Measurements from ENCODE around the gene GABPA. TPM values are rescaled to one million over a fixed set of nuclear protein-coding genes. Genes with fewer than 3 reads are reported as not detected.
"Not testable (repeated sequence)": the region's sequence is repeated elsewhere in the genome, so short reads cannot be mapped to it uniquely, and the experiment has no call there.

The GABPA gene
- total RNA-seq, 2 experiments from 2014 or later: 23.5 to 23.6 TPM

DNA sequence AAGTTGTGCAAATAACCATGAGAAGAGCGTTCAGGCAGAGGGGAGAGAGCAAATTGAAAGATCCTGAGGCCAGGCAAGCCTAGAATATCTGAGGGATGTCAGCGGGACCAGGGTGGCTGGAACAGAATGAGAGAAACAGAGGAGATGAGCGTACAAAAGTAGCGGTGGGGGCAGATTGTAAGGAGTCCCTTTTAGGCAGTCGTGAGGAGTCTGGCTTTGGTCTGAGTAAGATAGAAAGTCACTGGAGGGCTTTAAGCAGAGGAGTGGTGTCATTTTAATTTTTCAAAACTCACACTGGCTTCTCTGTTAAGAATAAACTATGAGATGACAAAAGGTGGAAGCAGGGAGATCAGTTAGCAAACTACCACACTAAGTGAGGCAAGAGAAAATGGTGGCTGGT is 24.2 kb upstream of the GABPA start:
- ATAC-seq (ENCODE audit: poor library complexity): no peak
- H3K4me3 Mint-ChIP-seq: no peak overlapping the region
- CTCF ChIA-PET: interaction anchor here (2.9 kb wide), 1 partner anchor 102 kb away, joined by 9 read pairs; no protein-coding TSS in a partner anchor
- H3K36me3 Mint-ChIP-seq (ENCODE audit: low read depth): no peaks in the 10 kb centered on the region
- no peaks in the 10 kb centered on the region for H3K4me1 Mint-ChIP-seq (ENCODE audit: low read depth)
- H3K36me3 ChIP-seq (ENCODE audit: insufficient read depth, low read length): no peaks in the 10 kb centered on the region
- H3K4me3 ChIP-seq (ENCODE audit: low read length): no peak overlapping the region
- H3K9me3 ChIP-seq (ENCODE audit: control insufficient read depth in 1 of 2, insufficient read depth in 1 of 2, low read length in 2 of 2): no peaks in the 10 kb centered on the region
- DNase-seq: no peak
- TF ChIP-seq, protein P1, sequence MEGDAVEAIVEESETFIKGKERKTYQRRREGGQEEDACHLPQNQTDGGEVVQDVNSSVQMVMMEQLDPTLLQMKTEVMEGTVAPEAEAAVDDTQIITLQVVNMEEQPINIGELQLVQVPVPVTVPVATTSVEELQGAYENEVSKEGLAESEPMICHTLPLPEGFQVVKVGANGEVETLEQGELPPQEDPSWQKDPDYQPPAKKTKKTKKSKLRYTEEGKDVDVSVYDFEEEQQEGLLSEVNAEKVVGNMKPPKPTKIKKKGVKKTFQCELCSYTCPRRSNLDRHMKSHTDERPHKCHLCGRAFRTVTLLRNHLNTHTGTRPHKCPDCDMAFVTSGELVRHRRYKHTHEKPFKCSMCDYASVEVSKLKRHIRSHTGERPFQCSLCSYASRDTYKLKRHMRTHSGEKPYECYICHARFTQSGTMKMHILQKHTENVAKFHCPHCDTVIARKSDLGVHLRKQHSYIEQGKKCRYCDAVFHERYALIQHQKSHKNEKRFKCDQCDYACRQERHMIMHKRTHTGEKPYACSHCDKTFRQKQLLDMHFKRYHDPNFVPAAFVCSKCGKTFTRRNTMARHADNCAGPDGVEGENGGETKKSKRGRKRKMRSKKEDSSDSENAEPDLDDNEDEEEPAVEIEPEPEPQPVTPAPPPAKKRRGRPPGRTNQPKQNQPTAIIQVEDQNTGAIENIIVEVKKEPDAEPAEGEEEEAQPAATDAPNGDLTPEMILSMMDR (IDR thresholded peaks at IDR 0.05): no peak
- H3K27ac Mint-ChIP-seq: no peak overlapping the region
- H3K9me3 Mint-ChIP-seq: no peaks in the 10 kb centered on the region
- POLR2A ChIA-PET: no interaction called here
- intact Hi-C loops (cut with DNase I, micrococcal nuclease): loop anchor here in 1 of 2 experiments (5.0 kb wide), 1 partner anchor 288 kb away; no protein-coding TSS in a partner anchor
- H3K27ac ChIP-seq (ENCODE audit: low read depth in 1 of 2, low read length in 2 of 2): no peak overlapping the region
- H3K4me1 ChIP-seq (ENCODE audit: insufficient read depth, low read length): no peaks in the 10 kb centered on the region
- H3K27me3 ChIP-seq (ENCODE audit: control insufficient read depth in 1 of 2, insufficient read depth in 2 of 2, low read length in 2 of 2): no peaks in the 10 kb centered on the region
- H3K27me3 Mint-ChIP-seq: no peaks in the 10 kb centered on the region

DNA sequence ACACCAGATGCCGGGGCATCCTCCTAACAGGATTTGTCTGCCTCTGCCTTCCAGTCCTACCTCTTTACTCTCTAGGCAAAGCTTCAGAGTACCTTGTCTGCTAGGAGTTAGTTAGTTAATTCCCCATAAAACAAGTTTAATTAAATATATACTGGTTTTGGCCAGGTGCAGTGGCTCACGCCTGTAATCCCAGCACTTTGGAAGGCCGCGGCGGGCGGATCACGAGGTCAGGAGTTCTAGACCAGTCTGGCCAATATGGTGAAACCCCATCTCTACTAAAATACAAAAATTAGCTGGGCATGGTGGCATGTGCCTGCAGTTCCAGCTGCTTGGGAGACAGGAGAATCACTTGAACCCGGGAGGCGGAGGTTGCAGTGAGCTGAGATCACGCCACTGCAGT is 20.7 kb upstream of the GABPA start:
- H3K27ac Mint-ChIP-seq; H3K4me1 ChIP-seq (ENCODE audit: insufficient read depth, low read length); H3K27me3 ChIP-seq (ENCODE audit: control insufficient read depth in 1 of 2, insufficient read depth in 2 of 2, low read length in 2 of 2); H3K36me3 ChIP-seq (ENCODE audit: insufficient read depth, low read length); H3K36me3 Mint-ChIP-seq (ENCODE audit: low read depth); DNase-seq; H3K4me3 Mint-ChIP-seq; H3K4me1 Mint-ChIP-seq (ENCODE audit: low read depth); H3K9me3 ChIP-seq (ENCODE audit: control insufficient read depth in 1 of 2, insufficient read depth in 1 of 2, low read length in 2 of 2); H3K27ac ChIP-seq (ENCODE audit: low read depth in 1 of 2, low read length in 2 of 2); H3K9me3 Mint-ChIP-seq; H3K27me3 Mint-ChIP-seq; POLR2A ChIA-PET; H3K4me3 ChIP-seq (ENCODE audit: low read length); CTCF ChIA-PET; ATAC-seq (ENCODE audit: poor library complexity): not testable (repeated sequence)
- intact Hi-C loops (cut with DNase I, micrococcal nuclease): loop anchor here in 1 of 2 experiments (5.0 kb wide), 1 partner anchor 292 kb away; no protein-coding TSS in a partner anchor

DNA sequence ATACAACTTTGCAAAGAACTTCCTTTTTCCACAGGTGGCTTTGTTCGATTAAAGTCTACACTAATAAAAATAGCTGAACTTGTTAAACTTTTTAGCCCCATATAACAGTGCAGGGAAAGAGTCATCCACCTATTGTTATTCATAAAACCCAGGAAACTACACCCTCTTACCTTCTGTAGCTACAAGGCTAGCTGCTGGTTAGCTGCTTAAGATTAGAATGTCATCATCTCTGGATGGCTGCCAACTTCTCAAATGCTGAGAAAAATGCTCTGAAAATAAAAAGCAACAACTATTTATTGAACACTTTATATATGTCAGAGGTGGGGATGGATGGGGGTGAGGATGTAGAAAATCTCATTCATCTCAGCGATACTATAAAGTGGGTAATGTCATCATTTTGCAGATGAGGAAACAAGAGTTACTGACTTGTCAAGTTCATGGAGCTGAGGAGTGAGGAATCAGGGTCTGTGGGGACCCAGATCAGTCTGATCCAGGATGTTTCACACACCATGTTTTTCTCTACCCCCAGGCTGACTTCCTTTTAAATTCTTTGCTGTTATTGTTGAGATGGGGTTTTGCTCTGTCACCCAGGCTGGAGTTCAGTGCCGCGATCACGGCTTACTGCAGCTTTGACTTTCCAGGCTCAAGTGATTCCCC is 17.2 kb upstream of the GABPA start:
- ATAC-seq (ENCODE audit: poor library complexity) (no peak), DNase-seq (no peak)
- Histone ChIP-seq H3K4me3 (ENCODE audit: low read length) (no peak overlapping the region), H3K27ac (ENCODE audit: low read depth in 1 of 2, low read length in 2 of 2) (no peak overlapping the region), H3K36me3 (ENCODE audit: insufficient read depth, low read length) (peaks cover 10% of the 10 kb centered on the region), H3K27me3 (ENCODE audit: control insufficient read depth in 1 of 2, insufficient read depth in 2 of 2, low read length in 2 of 2) (no peaks in the 10 kb centered on the region), H3K9me3 (ENCODE audit: control insufficient read depth in 1 of 2, insufficient read depth in 1 of 2, low read length in 2 of 2) (no peaks in the 10 kb centered on the region), H3K4me1 (ENCODE audit: insufficient read depth, low read length) (no peaks in the 10 kb centered on the region)
- Mint-ChIP-seq H3K4me3 (no peak overlapping the region), H3K4me1 (ENCODE audit: low read depth) (no peaks in the 10 kb centered on the region), H3K27me3 (no peaks in the 10 kb centered on the region), H3K9me3 (no peaks in the 10 kb centered on the region), H3K36me3 (ENCODE audit: low read depth) (peaks cover 18% of the 10 kb centered on the region), H3K27ac (no peak overlapping the region)
- ChIA-PET CTCF (interaction anchor here (1.1 kb wide), 1 partner anchor 10 kb away, joined by 5 read pairs; no protein-coding TSS in a partner anchor), POLR2A (no interaction called here)
- intact Hi-C loops (cut with DNase I, micrococcal nuclease): no loop called here
- TF ChIP-seq, protein P1 (IDR thresholded peaks at IDR 0.05): no peak

Measured in CD4-positive, alpha-beta T cell (primary cell).